Hematopoietic multipotent progenitor cell (in vitro differentiated cells): ENCODE results near the gene ZNF629. TPM values are rescaled to one million over a fixed set of nuclear protein-coding genes. Genes with fewer than 3 reads are reported as not detected.
"Not testable (repeated sequence)": the region's sequence is repeated elsewhere in the genome, so short reads cannot be mapped to it uniquely, and the experiment has no call there.

Source experiments
- DNase-seq, 3 donors: peaks; one replicate each; pipeline ENCODE4 v3.0.0-alpha.2; 2011 to 2015; ENCODE audit warnings: low read depth in 2 of 3, low spot score in 2 of 3
- total RNA-seq: library from RNA; depleted of rRNA; stranded (reverse); fragments of >200 nt; gene quantifications from one replicate; pipeline ENCODE4 v1.2.3, GENCODE V29; 2012

Gene ZNF629
- 18.0 TPM for total RNA-seq

- peak in 2 of 3 donors; percentile 59 to 74 for DNase-seq
Observed at GRCh38 chr16:30786936-30787612, at the start of gene ZNF629. Gene ZNF629 (minus strand): TSS chr16:30787205. CDS start chr16:30784482, 2,723 bp downstream.

DNA sequence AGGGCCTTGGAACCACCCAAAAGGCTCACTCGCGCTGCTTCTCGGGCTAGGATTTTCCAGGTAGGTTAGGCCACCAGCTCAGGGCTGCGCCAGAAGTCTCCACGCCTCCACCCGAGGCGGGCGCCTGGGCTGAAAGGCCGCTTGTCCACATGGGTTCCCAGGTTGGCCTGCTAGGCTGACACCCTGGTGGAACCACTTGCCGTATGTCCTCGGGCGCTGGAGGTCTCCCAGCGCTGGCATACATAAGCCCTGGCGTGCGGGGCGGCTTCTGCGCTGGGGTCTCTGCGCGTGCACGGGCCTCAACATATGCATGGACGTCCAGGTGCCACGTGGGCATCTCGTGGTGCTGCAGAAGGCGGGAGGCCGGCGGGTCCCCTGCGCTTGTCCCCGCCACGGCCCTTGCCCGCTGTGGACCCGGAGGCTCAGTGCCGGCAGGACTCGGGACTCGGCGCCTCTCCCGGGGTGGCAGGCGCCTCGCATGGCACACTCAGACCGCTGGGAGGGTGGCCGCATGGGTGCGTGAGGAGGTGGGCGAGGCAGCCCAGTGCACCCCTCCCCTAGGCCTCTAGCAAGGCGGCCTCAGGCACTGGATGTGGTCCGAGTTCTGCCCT, 47.2 kb upstream of the ZNF629 start:
- no peak for DNase-seq

- no peak for DNase-seq
Observed at GRCh38 chr16:30830072-30830417, 43.0 kb upstream of the ZNF629 start.

- no peak for DNase-seq
Observed at GRCh38 chr16:30829130-30830071, 42.4 kb upstream of the ZNF629 start.

- DNase-seq: no peak
Observed at GRCh38 chr16:30821891-30822290, 34.9 kb upstream of the ZNF629 start.

- DNase-seq: not testable (repeated sequence)
Observed at GRCh38 chr16:30821441-30821840, 34.4 kb upstream of the ZNF629 start.

GRCh38 chr16:30820952-30821421, 34.0 kb upstream of the ZNF629 start:
- no peak for DNase-seq

GRCh38 chr16:30816769-30817168, 29.8 kb upstream of the ZNF629 start:
- DNase-seq: no peak

DNA sequence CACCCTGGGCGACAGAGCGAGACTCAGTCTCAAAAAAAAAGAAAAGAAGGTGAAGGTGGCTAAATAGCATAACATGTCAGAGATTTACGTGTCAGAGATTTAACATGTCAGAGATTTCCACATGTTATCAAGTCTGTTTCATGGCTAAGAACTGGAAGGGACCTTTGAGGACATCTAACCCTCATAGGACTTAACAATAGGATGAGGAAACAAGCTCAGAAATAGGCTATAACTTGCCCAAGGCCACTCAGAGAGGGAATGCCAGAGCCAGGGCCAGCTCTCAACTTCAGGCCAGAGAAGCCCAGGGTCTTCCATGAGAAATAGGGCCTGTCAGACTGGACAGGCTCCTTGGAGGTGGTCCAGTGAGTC, 26.8 kb upstream of the ZNF629 start:
- no peak for DNase-seq

- DNase-seq: not testable (repeated sequence)
Observed at GRCh38 chr16:30809675-30810074, 22.7 kb upstream of the ZNF629 start.

GRCh38 chr16:30808890-30809426, 22.0 kb upstream of the ZNF629 start:
- not testable (repeated sequence) for DNase-seq

DNA sequence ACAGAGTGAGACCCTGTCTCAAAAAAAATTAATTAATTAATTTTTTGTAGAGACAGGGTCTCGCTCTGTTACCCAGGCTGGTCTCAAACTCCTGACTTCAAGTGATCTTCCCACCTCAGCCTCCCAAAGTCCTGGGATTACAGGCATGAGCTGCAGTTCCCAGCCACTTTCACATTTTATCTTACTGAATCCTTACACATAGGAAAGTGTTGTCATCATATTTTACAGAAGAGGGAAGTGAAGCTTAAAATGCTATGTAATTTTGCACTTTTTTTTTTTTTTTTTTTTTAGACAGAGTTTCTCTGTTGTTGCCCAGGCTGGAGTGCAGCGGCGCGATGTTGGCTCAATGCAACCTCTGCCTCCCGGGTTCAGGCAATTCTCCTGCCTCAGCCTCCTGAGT, 21.1 kb upstream of the ZNF629 start:
- peak in 1 of 3 donors; percentile 49 for DNase-seq

GRCh38 chr16:30805370-30806169, 18.6 kb upstream of the ZNF629 start:
- peak in 2 of 3 donors; percentile 68 to 79 for DNase-seq

GRCh38 chr16:30805056-30805369, 18.0 kb upstream of the ZNF629 start:
- no peak for DNase-seq

DNA sequence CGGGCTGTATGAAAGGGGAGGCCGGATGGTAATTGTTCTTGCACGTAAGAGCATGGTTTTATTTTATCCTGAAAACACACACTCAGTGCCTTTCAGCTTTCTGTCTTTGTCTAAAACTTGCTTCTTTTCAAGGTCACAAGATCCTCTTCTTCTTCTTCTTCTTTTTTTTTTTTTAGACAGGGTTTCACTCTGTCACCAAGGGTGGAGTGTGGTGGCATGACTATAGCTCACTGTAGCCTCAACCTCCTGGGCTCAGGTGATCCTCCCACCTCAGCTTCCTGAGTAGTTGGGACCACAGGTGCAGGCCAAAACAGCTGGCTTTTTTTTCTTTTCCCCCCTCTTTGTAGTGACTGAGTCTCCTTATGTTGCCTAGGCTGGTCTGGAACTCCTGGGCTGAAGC, 15.9 kb upstream of the ZNF629 start:
- DNase-seq: no peak

GRCh38 chr16:30797670-30798309, 10.8 kb upstream of the ZNF629 start:
- no peak for DNase-seq

- no peak for DNase-seq
Observed at GRCh38 chr16:30794634-30795033, 7.6 kb upstream of the ZNF629 start.

- DNase-seq: no peak
Observed at GRCh38 chr16:30793508-30794069, 6.6 kb upstream of the ZNF629 start.

GRCh38 chr16:30787613-30788378, 791 bp upstream of the ZNF629 start:
- no peak for DNase-seq
